Measurements from ENCODE around the gene YOD1. TPM values are rescaled to one million over a fixed set of nuclear protein-coding genes. Genes with fewer than 3 reads are reported as not detected.

Gene YOD1
- total and polyA plus RNA-seq, 2 of the 4 experiments (the other 2 are of a cell fraction), result 1.8 to 5.4 TPM

GRCh38 chr1:207004931-207005830 is 45.8 kb downstream of the YOD1 start (continued):
- TF ChIP-seq RCOR1 (IDR thresholded peaks at IDR 0.05; ENCODE audit: insufficient replicate concordance, low read length) (no peak), SMC3 (IDR thresholded peaks at IDR 0.05; ENCODE audit: low read depth, low read length) (peak; percentile 32), POLR2A (IDR thresholded peaks at IDR 0.05; ENCODE audit: low read depth, low read length) (no peak)

- Histone ChIP-seq H4K20me1 (ENCODE audit: insufficient read depth, low read length) (no peaks in the 10 kb centered on the region), H3K56ac (ENCODE audit: extremely low read depth, insufficient read depth, low read length) (no peak overlapping the region), H2BK20ac (ENCODE audit: low read depth, low read length) (no peak overlapping the region), H3K14ac (replicated peaks; ENCODE audit: low read depth, low read length) (no peak overlapping the region), H4K5ac (ENCODE audit: low read depth, low read length) (no peak overlapping the region), H3K27me3 (ENCODE audit: control insufficient read depth, insufficient read depth, low read length) (no peaks in the 10 kb centered on the region; the same call in 1 of the 2 replicates), H2AFZ (replicated peaks; ENCODE audit: low read length, poor library complexity) (peak overlapping the region; percentile 5), H3K9ac (ENCODE audit: low read depth, low read length) (no peak overlapping the region), H3K9me1 (ENCODE audit: insufficient read depth, low read length) (peaks cover 6% of the 10 kb centered on the region), H2BK5ac (ENCODE audit: low read depth, low read length, poor library complexity, severe bottlenecking) (no peak overlapping the region), H3K4ac (ENCODE audit: low read depth, low read length) (no peak overlapping the region), H2BK15ac (ENCODE audit: low read depth, low read length) (no peak overlapping the region), H4K91ac (ENCODE audit: insufficient read depth, low read depth, low read length) (no peak overlapping the region), H3K18ac (ENCODE audit: low read depth, low read length) (no peak overlapping the region), H2BK120ac (ENCODE audit: low read depth, low read length) (no peak overlapping the region), H3K23ac (ENCODE audit: low read depth, low read length) (no peak overlapping the region), H3K27ac (ENCODE audit: insufficient read depth, low read length) (no peak overlapping the region), H3K4me2 (ENCODE audit: low read depth, low read length) (no peak overlapping the region), H4K8ac (ENCODE audit: low read depth in 2 of 2, low read length in 2 of 2) (no peak overlapping the region), H3K9me3 (ENCODE audit: control insufficient read depth, insufficient read depth, low read length) (no peaks in the 10 kb centered on the region), H3K4me3 (ENCODE audit: insufficient read depth, low read depth, low read length) (no peak overlapping the region), H2AK9ac (replicated peaks; ENCODE audit: low read depth, low read length, poor library complexity) (no peak overlapping the region), H3K4me1 (ENCODE audit: control insufficient read depth, insufficient read depth, low read length) (peaks cover 6% of the 10 kb centered on the region), H2AK5ac (ENCODE audit: low read depth, low read length) (no peak overlapping the region), H3K36me3 (ENCODE audit: control insufficient read depth, insufficient read depth, low read length) (no peaks in the 10 kb centered on the region), H3K79me1 (ENCODE audit: low read depth in 1 of 2, low read length in 2 of 2) (no peaks in the 10 kb centered on the region)
- intact Hi-C loops (cut with micrococcal nuclease), result no loop called here
- POLR2A ChIA-PET (ENCODE audit: unreplicated experiment), result no interaction called here
- in situ Hi-C loops (cut with MboI; ENCODE audit: low sequenced_read_pairs), result no loop called here
- dilution Hi-C loops (cut with HindIII; ENCODE audit: low sequenced_read_pairs, unreplicated experiment), result no loop called here
- BruUV-seq (replicated peaks), result no TSS peak
- WGBS, 2 experiments (ENCODE audit: extremely low coverage in 2 of 2, insufficient read length in 1 of 2), result 77% methylated on average over 3 of the region's 4 CpGs; no CpG with 5 or more reads in 1 of the 2 experiments
- TF ChIP-seq NFE2L2 (IDR thresholded peaks at IDR 0.05; ENCODE audit: low read depth, low read length) (no peak), SMC3 (IDR thresholded peaks at IDR 0.05; ENCODE audit: low read depth, low read length) (no peak), POLR2A (IDR thresholded peaks at IDR 0.05; ENCODE audit: low read depth, low read length) (no peak), MAZ (IDR thresholded peaks at IDR 0.05; ENCODE audit: borderline replicate concordance, low read depth, low read length) (no peak), FOS (IDR thresholded peaks at IDR 0.05; ENCODE audit: low read depth, low read length) (no peak)
- ATAC-seq (ENCODE audit: low read depth), result no peak
- CTCF ChIA-PET, result interaction anchor here (0.9 kb wide), 1 partner anchor 35 kb away, joined by 3 read pairs; no protein-coding TSS in a partner anchor
- DNase-seq, result no peak
Measured at GRCh38 chr1:207003210-207003609, 47.8 kb downstream of the YOD1 start.

Data from IMR-90 (cell line).